Activated CD4-positive, alpha-beta T cell treated with anti-CD3 and anti-CD28 coated beads, Interleukin-2, Interleukin-4, amounts not matched to agents 100 ng/mL and 50 ng/mL, durations not matched to agents 16 hours and 8 hours (primary cell): ENCODE data around the gene COL5A1.

Experiments used
- DNase-seq: peaks from one replicate; pipeline ENCODE4 v3.0.0-alpha.2; 2020; ENCODE audit warnings: low spot score

The COL5A1 gene

DNA sequence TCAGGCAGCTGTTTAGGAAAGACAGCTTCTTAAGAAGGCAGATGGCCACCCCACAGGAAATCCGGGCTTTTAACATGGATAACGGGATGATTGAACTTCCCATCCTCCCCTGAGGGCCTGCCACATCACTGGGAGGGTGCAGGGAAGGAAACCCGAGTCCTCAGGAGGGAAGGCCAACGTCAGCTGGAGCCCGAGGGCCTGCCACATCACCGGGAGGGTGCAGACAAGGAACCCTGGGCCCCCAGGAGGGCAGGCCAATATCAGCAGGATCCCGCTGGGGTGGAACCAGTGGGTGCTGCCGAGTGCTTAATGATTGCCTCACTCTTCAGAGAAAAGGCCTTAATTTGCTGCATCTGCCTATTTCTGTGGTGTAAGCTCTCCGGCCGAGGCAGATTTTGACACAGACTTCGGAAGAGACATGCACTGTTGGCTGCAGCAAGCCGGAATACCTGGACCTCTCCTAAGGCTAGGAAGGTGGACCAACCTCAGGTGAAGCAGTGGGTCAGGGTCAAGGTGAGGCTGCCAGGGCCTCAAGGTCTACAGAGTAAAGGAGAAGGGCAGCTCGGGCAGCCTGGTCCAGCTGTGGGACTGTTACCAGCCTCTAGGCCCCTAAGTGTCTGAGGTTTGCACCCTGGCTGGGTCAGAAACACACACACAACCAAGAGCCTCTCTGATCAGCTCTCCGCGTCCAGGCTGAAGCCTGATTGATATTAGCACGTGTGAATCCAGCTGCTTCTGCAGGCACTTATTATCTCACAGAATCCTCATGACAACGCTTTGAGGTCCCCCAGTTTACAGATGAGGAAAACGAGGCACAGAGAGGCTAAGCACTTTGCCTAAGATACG is 14.8 kb upstream of the COL5A1 start:
- no peak for DNase-seq

DNA sequence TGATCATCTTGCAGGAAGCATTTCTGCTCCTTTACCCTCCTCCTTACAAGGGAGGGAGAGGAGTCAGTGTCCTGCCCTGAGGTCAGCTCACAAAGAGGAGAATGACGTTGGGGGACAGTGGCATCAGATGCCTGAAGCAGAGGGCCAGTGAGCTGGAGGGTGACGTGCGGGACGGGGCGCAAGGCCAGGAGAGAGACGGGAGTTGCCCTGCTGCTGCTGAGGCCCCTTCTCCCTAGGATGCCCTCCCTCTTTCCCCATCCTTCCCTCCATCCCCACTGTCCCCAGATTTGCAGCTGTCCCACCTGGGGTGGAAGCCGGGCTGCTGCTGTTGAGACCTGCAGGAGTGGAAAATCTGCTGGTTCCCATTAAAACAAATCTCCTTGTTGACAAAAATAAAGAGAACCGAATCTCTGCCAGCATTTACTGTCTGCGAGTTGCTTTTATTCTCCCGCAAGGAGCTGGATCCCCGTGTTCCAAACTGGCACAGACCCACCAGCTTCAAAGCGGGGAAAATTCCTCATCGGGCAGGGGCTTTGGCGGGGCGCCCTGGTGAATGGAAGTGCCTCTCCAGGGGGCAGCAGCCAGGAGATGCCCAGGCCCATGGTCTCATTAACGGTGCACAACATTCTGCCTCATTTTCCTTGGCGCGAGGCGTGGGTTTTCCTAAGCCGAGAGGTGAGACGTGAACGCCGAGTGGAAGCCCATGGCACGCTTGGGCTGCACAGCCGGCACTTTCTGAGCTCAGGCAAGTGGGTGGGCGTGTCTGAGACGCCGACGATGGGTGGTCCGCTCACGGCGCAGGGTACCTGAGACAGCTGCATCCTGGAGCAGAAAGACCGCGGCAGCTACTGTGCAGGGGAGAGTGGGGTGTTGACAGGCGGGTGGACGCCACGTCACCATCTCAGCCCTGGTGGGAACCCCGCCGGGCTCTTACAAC is 13.9 kb upstream of the COL5A1 start:
- no peak for DNase-seq

DNA sequence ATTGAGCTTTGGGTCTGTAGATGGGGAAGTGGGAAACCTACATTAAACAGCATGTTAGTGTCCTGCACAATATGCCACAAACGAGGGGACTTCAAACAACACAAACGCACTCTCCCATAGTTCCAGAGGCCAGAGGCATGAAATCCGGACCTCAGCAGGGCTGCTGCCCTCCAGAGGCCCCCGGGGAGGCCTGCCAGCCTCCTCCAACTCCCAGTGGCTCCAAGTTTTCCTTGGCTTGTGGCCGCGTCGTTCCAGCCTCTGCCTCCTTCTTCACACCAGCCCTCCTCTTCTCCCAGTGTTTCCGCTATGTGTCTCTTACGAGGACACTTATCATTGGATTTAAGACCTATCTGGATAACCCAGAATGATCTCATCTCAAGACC is 13.3 kb upstream of the COL5A1 start:
- no peak for DNase-seq

DNA sequence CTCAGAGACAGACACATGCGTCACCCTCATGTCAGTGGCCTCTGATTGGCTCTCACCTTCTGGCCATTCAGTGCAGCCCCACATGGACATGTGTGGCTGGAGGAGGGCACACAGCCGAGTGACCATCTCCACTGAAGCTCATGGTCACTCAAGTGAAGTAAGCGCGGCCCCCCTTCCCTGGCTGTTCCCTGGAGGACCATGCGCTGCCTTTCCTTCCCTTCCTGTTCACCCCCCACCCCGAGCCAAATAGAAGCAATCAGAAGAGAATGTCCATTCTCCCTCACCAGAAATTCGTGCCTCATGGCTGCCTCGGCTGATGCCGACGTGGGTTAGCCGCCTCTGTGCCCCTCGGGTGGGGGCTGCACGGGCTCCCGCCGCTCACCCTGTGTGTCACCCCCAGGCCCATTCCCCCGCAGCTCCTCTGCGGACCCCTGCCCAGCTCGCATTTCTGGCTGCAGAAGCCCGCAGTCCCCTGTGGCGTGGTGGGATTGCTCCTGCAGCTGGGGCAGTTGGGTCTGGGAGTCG is 12.5 kb upstream of the COL5A1 start:
- DNase-seq = no peak

DNA sequence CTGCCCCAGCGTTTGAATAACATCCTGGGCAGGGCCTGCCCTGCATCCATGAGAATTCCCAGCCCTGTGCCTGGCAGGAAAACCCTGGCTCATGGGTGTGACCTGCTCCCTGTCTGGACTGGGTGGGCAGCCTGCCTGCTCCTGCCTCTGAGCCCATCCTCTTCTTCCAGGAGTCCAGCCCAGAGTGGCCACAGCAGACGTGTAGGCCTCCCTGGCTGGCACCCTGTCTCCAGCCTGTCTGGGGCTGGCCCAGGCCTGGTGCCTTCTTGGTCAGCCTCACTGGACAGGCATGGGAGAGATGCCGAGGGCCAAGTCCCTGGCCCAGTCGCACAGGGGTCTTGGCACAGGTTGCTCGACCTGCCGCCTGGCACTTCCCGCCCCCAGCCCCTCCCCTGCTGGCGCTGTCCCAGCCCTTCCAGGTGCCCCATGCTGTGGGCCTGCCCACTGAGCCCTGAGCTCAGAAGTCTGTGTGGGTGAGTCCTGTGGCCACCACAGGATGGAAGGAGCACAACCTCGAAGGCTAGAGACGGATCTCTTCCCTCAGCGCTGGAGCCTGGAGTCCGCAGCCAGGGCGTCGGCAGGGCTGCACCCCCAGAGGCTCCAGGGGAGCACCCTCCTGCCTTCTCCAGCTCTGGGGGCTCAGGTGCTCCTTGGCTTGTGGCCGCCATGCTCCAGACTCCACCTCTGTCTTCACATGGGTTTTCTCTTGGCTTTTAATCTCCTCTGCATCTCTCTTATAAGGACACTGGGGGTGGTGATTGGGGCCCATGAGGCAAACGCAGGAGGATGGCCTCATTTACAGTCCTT is 11.8 kb upstream of the COL5A1 start:
- no peak for DNase-seq

DNA sequence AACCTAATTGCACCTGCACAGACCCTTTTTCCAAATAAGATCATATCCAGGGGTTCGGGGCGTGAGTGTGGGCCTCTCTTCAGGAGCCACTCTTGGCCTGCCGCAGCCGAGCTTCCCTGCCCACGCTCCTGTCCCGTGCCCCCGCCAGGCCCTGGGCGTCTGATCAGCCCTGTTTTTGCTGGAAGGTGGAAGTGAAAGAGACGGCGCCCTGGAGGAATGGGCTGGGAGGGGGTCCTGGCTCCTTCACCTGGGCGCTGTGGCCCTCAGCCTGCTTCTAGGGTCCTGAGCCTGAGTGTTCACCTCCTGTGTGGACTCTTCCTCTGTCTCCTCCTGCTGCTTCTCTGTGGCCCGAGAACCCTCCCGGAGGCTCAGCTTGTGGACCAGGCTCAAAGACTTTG is 11.2 kb upstream of the COL5A1 start:
- no peak for DNase-seq

DNA sequence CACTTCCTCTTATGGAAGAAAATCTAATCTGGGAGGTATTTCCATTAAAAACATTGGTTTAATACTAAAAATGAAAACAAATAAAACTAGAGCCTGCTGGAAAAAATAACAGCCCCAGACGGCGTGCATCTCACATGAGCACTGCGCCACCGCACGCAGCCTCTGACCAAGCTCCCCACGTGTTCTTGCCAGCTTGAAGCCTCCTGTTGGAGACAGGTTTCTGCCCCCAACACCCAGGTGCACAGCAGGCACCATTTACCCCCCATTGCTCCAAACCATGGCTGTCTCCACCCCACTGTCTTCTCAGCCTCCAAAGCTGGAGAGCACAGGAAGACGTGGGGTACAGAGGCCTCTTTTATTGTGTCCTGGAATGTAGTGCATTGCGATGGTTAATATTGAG is 10.7 kb upstream of the COL5A1 start:
- DNase-seq = no peak

DNA sequence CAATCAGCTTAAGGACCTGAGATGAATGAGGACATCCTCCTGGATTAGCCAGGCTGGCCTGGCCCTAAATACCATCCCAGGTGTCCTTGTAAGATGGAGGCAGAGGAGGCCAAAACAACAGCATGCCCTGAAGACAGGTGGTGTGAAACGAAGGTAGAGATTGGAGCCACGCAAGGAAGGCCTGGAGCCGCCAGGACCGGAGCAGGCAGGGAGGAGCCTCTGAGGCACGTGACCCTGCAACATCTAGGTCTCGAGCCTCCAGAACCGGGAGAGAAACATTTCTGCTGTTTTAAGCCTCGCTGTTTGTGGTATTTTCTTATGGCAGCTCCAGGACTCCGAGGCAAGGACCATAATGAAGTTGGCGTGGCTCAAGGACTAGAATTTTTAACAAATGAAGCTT is 9.7 kb upstream of the COL5A1 start:
- no peak for DNase-seq

DNA sequence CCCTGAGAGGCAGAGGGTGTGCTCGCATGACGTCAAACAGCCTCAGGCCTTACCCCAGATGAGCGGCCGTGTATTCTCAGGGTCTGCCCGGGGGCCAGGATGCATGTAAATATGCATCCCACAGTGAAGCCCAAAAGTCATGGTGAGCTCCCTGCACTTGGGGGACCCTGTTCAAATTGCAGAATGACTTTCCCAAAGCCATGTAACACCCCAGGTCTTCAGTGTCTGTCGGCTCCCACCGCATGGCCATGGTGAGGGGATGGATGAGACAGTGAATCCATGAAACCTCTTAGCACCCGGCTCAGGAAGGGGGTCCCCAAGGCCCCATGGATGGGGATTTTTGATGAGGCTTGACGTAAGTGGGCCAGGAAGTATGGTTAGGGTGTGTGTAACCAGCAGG is 9.3 kb upstream of the COL5A1 start:
- DNase-seq = no peak

DNA sequence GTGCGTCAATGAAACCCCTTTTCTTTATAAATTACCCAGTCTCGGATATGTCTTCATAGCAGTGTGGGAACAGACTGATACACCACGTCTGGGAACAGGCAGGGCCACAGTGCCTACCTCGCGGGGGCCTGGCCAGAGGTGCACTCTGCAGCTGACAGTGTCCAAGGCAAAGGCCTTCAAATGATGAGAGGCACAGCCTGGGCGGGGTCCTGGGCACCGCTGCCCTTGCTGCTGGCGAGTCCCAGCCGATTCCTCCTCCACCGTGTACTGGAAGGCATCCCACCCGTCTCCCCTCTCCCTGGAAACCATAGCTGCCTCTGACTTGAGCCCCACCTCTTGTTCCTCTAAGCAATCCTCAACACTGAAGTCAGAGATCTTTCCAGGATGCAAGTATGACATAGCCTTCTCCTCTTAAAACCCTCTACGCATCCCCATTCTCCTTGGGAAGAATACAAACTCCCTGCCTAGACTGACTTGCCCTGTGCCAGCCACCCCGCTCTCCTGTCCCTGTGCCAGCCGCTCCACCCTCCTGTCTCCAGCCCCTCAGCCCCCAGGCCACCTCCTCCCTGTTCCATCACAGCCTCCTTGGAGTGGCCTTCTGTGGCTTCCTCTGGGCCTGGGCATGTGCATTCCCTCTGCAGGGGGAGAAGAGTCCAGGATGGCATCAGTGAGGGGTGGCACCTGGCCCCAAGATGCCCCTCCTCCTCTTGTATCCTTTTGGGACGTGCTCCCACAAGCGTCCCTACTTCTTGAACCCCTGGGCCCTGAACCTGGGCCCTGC is 8.1 kb upstream of the COL5A1 start:
- no peak for DNase-seq

DNA sequence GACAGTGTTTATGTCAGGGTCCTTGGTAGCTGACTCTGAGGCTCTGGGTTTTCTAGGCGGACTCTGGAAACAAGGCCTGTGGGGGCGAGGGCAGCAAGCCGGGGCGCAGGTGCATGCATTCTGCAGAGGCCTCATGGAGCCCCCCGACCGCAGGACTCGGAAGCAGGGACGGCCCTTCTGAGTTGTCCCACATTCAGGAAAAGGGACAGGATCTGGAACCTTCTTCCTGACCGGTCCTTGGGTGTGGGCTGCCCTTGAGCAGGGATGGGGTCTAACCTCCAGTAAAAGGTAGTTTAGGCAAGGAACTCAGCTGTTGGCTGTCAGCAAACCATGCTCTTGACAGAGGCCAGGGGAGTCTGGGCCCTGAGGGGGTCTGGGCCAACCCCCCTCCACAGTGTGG is 7.4 kb upstream of the COL5A1 start:
- no peak for DNase-seq

DNA sequence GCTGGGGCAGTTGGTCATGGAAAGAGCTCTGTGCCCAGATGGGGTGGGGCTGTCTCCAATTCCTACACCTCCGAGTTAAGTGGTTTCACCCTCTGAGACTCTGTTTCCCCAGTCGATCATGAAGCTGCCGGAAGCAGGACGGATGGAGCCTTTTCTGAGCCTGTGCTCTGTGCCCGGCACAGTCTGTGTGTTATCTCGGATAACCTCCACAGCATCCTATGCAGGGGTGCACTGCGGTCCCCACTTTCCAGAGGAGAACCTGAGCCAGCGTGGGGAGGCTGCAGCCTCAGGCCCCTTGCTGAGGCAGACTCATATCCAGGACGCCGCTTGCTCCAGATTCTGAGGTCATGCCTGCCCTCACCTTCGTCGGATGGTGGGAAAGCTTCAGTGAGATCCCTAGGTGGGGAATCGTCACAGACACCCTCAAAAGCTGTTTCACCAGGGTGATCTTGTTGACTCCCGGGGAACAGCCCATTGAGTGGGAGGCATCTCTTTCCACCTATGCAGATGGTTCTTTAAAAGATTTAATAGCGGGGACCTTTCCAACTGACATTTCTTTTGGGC is 6.9 kb upstream of the COL5A1 start:
- DNase-seq = no peak

DNA sequence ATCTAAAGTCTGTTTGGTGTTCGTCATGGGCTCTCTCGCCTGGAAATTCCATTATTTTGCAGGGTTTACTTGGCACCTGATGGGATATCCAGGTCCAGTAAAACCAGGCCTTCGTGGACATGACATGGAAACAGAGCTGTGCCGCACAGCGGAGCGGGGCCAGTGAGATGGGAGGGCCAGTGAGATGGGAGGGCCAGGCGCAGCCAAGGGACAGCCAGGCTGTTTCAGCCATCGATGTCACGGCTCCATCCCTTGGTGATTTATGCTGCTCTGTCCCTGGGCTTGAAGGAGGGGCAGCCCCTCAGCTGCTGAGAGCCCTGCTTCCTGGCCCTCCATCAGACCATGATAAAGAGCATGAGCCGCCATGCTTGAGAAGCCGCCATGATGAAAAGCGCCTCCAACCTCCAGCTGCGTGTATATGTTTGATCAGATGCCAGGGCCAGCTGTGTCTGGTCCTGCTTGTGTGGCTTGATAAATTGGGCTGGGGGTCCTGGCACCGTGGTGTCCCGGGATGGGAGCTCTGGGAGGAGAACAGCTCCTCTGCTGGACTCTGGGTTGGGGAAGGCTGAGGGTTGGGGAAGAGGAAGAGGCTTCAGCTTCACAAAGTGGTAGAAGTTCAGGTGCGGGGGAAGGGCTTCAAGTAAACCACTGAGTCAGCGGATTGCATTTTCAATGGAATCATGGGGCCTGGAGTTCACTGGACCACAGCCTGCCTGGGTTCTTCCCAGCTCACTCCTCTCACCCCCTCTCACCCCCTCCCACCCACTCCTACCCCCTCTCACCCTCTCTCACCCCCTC is 6.1 kb upstream of the COL5A1 start:
- DNase-seq = no peak

DNA sequence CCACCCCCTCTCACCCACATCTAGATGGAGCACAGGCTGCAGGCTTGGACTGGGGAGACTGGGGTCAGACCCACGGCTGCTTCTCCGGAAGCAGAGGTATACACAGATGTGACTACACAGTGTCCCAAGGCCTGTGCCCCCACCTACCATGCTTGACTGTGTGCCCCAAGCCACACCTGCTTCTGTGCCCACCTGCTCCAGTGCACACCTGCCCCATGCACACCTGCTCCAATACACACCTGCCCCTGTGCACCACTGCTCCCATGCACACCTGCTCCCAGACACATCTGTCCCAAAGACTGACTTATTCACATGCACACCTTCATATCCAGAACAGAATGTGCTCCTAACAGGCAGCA is 5.5 kb upstream of the COL5A1 start:
- no peak for DNase-seq

DNA sequence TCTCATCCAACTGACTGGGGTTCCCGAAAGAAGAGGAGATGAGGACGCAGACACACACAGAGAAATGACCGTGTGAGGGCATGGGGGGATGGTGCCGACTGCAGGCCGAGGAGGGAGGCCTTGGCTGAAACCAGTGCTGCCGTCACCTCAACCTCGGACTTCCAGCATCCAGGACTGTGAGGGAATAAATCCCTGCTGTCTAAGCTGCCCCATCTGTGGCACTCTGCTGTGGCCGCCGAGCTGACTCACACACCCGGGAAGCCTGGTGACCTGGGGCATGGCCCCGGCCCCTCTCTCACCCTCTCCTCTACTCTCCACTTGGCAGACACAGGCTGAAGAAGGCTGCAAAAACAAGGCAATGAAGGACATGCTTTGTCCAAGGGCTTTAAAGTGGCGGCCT is 4.4 kb upstream of the COL5A1 start:
- no peak for DNase-seq

DNA sequence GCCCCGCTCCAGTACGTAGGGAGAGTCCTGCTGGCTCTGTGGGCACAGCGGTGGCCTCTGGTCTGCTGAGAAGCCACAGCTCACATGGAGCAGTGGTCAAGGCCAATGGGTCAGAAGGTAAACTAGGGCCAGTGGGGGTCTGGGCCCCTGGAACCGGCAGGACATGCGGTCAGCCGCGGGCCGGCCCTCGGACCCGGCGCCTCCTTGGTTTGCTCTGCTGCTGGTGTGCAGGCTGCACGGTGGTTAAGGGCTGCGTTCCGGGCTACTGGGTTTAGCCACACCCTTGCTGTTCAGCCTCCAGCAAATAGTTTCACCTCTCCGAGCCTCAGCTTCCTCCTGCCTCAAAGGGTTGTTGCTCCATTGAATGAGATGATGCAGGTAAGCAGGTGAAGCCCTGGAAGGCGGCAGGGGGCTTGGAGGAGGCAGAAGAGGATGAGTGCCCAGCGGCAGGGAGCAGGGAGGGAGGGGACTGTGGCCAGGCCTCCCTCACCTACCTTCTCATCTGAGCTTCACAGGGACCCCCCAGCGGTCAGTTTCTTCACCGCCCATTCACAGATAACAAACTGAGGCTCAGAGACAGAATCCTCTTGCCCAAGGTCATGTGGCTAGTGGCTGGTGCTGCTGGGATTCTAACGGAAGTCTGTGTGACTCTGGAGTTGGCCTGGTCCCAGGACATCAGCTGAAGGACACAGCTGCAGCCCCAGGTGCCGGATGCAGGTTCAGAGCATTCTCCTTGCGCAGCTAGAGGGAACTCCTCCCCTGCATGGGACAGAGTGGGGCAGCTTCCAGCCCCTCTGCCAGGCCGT is 3.7 kb upstream of the COL5A1 start:
- DNase-seq = no peak

DNA sequence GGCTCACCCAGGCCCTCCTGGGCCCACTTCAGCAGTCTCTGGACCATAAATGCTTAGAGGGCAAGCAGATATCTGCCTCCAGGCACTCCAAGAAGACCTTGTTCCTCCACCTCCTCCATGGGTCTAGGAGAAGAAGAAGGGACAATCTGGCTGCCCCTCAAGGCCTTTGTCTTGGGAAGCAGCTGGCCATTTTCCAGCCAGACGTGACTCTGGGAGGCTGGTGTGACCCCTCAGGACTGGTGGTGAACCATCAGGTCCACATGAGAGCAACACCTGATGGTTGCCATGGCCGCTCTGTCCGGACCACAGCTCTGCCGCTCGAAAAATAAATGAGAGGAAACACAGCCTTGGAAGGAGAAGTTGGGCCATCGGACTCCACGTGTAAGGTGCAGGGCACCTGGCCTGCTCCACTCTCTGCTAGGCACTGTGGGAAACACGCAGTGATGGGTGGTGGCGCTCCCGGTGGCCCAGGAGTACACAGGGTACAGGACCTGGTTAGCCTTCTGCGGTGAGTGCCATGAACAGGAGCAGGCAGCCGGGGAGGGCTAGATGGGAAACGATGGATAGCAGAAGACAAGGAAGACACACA is 3.0 kb upstream of the COL5A1 start:
- DNase-seq = no peak

DNA sequence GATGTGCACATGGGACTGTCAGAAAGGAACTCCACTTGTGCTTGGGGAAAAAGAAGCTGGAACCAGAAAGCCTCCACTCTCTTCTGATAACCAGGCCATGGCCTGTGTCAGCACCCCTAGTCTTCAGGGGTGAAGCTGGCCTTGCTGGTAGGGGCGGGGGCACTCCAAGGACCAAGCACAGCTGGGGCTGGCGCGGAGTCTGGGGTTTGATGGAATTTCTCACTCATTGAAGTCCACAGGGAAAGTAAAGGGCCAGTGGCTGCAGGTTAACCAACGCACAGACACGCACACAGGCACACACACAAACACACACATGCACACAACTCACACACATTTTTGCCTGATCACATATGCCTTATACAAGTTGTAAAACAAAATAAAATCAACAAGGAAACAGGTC is 1.6 kb upstream of the COL5A1 start:
- no peak for DNase-seq
